NAMALWA (cell line): ENCODE measurements around the gene USP24.
"Not testable (repeated sequence)": the region's sequence is repeated elsewhere in the genome, so short reads cannot be mapped to it uniquely, and the experiment has no call there.

Source experiments
- DNase-seq: peaks from one replicate; pipeline ENCODE4 v3.0.0-alpha.2; 2015; ENCODE audit warnings: low spot score

USP24 gene

GRCh38 chr1:55118651-55119329, 96.4 kb downstream of the USP24 start:
- DNase-seq = no peak

GRCh38 chr1:55117941-55118340, 97.2 kb downstream of the USP24 start:
- DNase-seq = no peak

GRCh38 chr1:55109005-55109404, 106.2 kb downstream of the USP24 start:
- not testable (repeated sequence) for DNase-seq

- DNase-seq = no peak
These were observed 108.1 kb downstream of the USP24 start for GRCh38 chr1:55107101-55107500.

- no peak for DNase-seq
These were observed 111.3 kb downstream of the USP24 start for GRCh38 chr1:55103891-55104290.

- DNase-seq = no peak
These were observed 120.1 kb downstream of the USP24 start for GRCh38 chr1:55095095-55095494.

GRCh38 chr1:55092475-55092874, 122.7 kb downstream of the USP24 start:
- DNase-seq = no peak

GRCh38 chr1:55089683-55090082, 125.5 kb downstream of the USP24 start:
- no peak for DNase-seq

GRCh38 chr1:55088413-55088812, 126.8 kb downstream of the USP24 start:
- no peak for DNase-seq

GRCh38 chr1:55087439-55087838, 127.7 kb downstream of the USP24 start:
- no peak for DNase-seq

- no peak for DNase-seq
These were observed 130.9 kb downstream of the USP24 start for GRCh38 chr1:55084257-55084656.

- no peak for DNase-seq
These were observed 133.3 kb downstream of the USP24 start for GRCh38 chr1:55081905-55082296.

- no peak for DNase-seq
These were observed 133.8 kb downstream of the USP24 start for GRCh38 chr1:55081188-55081904.

GRCh38 chr1:55079651-55080050, 135.5 kb downstream of the USP24 start:
- no peak for DNase-seq

- no peak for DNase-seq
These were observed 136.7 kb downstream of the USP24 start for GRCh38 chr1:55078470-55078869.

GRCh38 chr1:55076356-55076755, 138.8 kb downstream of the USP24 start:
- no peak for DNase-seq

GRCh38 chr1:55074455-55074854, 140.7 kb downstream of the USP24 start:
- DNase-seq = no peak

- no peak for DNase-seq
These were observed 141.8 kb downstream of the USP24 start for GRCh38 chr1:55073187-55073916.

GRCh38 chr1:55071477-55071876, 143.7 kb downstream of the USP24 start:
- peak; percentile 43 for DNase-seq

- DNase-seq = no peak
These were observed 144.6 kb downstream of the USP24 start for GRCh38 chr1:55070293-55071164.

- DNase-seq = no peak
These were observed 145.9 kb downstream of the USP24 start for GRCh38 chr1:55069280-55069679.

- DNase-seq = no peak
These were observed 146.5 kb downstream of the USP24 start for GRCh38 chr1:55068638-55069037.
